NCI-H2107 (cell line): ENCODE results near the gene DNAJB5.
"Not testable (repeated sequence)": the region's sequence is repeated elsewhere in the genome, so short reads cannot be mapped to it uniquely, and the experiment has no call there.

Experiments used
- DNase-seq: peaks from one replicate; lab custom pipeline; 2025; lab: John Stamatoyannopoulos, UW

DNAJB5 gene

DNA sequence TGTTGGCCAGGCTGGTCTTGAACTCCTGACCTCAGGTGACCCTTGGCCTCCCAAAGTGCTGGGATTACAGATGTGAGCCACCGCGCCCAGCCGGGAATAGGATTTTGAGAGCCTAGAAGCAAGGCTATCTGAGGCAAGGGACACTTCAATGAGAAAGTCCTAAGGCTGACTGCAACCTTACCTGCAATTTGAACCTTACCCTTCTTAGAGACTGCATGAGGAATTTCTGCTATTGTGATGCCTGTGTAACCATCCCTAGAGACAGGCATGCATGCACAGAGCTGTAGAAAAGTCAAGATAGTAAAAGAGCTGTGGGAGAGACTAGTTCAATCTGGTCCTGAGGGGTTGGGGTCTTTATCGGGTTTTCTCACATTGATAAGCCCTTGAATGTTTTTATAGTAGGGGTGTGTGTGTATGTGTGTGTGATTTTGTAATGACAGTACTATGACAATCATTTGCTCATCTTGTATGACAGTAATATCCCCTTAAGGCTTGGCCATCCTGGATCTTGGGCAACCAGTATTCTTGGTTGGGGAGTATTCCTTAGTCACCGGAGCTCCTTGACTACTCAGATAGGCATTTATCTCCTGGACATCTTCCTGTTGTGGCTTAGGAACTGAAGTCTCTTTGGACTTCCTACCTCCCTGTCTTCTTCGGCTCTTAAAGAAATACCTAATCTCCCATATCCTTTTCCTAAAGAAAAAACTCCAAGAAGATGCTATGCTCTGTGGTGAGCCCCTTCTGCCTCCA is 11.2 kb downstream of the DNAJB5 start:
- no peak for DNase-seq

DNA sequence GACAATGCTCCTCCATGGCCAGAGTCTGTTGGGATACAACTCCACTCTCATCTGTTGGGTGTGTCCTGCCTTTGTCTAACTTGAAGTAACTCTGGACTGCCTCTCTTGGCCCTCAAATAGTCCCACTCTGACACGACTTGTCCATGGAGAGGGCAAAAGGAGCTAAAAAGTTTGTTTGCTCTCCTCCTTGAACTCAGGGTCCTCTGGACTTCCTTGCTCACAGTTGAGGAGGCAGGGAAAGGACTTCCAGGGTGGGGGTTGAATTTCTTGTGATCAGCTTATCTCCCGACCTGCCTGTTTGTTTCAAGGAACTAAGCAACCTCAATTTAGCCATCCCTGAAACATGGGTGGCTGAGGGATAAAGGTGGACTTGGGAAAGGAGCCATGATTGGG is 11.7 kb downstream of the DNAJB5 start:
- no peak for DNase-seq

DNA sequence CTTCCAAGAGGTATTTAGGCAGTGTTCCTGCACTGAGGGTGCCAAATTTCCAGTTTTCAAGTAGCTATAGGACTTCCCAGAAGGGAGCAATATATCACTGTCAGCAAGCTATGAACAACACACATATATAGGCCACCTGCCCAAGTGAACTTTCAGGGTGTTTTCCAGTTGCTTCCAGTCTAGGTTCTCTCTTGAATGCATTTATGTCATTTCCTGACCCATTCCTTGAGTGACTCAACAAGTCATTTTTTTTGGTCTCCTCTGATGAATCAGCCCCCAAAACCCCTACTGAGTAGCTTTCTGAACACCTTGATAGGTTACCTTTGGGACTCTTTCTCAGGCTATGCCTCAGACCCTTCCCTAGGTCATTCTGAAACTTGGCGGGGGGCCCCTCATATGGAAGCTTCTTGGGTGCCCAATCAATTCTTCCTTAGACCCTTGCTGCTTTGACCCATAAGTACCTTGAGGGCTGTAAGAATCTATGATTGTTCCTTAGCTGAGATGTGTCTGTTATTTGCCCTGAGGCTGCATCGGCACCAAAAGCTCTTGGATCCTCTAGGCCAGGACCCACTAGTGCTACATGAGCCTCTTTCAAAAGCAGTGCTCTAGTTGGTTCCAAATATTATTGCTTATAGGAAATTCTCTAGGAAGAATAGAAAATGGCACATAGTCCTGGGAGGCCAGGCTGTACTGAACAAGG is 12.4 kb downstream of the DNAJB5 start:
- no peak for DNase-seq

- no peak for DNase-seq
These were observed 13.1 kb downstream of the DNAJB5 start for GRCh38 chr9:35002623-35003022.

DNA sequence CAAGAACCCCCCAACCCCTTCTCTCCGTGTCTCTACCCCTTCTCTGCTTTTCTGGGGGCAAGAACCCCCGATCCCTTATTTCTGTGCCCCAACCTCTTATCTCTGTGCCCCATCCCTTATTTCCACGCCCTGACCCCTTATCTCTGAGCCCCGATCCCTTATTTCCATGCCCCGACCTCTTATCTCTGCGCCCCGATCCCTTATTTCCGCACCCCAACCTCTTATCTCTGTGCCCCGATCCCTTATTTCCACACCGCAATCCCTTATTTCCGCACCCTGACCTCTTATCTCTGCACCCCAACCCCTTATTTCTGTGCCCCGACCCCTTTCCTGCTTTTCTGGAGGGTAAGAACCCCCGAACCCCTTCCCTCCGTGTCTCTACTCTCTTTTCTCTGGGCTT is 14.8 kb downstream of the DNAJB5 start:
- not testable (repeated sequence) for DNase-seq

GRCh38 chr9:35010351-35010958 is 20.9 kb downstream of the DNAJB5 start:
- no peak for DNase-seq

- no peak for DNase-seq
These were observed 25.0 kb downstream of the DNAJB5 start for GRCh38 chr9:35014517-35014916.

- DNase-seq = not testable (repeated sequence)
These were observed 33.9 kb downstream of the DNAJB5 start for GRCh38 chr9:35023443-35023842.

- no peak for DNase-seq
These were observed 37.1 kb downstream of the DNAJB5 start for GRCh38 chr9:35026671-35027070.

- DNase-seq = no peak
These were observed 37.8 kb downstream of the DNAJB5 start for GRCh38 chr9:35027374-35027773.

DNA sequence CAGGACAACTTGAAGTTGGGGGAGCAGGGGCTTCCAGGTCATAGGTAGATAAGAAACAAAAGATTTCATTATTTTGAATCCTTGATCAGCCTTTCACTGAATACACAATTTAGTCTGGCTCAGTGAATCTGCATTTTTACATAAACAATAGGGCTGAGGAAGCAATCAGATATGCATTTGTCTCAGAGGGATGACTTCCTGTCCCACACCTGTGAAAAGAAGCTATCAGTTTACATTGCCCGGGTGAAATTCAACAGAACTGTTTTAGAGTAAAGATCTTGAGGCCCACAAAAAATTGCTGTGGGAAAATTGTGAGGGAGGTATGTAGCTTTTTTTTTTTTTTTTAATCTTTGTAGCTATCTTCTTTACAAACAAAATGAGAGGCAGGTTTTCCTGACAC is 38.3 kb downstream of the DNAJB5 start:
- DNase-seq = no peak

GRCh38 chr9:35028341-35028740 is 38.8 kb downstream of the DNAJB5 start:
- no peak for DNase-seq

DNA sequence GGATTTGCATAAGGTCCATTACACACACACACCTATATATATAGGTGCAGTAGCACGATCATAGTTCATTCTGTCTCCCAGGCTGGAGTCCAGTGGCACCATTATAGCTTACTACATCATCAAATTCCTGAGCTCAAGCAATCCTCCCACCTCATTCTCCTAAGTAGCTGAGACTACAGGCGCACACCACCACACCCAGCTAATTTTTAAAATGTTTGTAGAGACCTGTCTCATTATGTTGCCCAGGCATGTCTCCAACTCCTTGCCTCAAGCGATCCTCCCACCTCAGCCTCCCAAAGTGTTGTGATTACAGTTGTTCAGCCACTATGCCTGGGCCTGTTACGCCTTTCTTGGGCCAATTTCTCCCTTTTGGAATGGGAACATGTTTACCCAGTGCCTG is 39.7 kb downstream of the DNAJB5 start:
- no peak for DNase-seq

GRCh38 chr9:35029852-35030251 is 40.3 kb downstream of the DNAJB5 start:
- DNase-seq = no peak

DNA sequence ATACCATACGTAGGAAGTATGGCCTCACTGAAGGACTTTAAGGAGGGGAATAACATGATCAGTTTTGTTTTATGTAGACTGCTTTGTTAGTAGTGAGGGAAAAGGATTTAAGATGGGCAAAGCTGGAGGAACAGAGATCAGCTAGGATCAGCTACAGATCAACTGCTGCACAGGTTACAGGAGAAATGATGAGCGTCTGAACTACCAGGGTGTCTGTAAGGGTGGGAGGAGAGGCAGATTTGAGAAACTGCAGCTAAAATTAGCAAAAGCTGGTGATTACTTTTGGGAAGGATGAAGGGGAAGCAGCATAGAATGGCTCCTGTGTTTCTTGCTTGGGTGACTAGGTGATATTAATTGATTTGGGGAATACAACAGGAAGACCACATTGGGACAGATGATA is 43.6 kb downstream of the DNAJB5 start:
- no peak for DNase-seq

DNA sequence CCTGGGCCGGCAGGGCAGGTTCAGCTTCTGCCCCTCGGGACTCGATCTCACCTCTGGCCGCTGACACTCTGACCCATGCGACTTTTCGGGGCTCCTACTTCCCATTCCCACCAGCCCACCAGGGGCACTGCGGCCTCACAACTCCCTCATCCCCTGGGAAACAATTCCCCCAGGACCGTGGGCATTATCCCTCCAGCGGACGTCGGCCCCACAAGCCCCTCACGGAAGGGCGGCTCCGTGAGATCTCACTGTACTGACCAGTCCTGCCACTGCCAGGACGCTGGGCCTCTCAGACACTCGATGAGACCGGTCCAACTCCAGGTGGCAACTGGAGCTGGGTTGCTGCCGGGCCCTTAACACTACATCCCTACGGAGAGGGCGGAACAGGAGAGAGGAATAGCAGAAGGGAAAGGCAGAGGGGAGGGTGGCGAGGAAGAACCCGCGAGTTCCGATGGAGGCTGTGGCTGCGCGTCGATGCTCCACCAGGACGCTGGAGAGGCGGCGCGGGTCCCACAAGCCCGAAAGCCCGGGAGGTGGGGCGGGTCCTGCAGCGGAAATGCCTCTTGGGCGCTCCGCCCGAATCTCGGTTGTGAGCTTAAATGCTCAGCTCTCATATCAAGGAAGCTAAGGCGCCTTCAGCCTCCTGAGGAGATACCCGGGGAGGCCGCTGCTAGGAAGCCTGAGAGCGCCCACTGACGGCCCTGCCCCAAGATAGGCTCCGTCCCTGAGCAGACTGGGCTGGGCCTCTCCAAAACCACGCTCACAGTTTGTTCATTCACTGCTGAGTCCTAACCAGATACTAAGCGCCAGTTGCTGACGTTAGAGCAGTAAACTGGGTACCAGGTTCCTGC is 46.5 kb downstream of the DNAJB5 start:
- no peak for DNase-seq

DNA sequence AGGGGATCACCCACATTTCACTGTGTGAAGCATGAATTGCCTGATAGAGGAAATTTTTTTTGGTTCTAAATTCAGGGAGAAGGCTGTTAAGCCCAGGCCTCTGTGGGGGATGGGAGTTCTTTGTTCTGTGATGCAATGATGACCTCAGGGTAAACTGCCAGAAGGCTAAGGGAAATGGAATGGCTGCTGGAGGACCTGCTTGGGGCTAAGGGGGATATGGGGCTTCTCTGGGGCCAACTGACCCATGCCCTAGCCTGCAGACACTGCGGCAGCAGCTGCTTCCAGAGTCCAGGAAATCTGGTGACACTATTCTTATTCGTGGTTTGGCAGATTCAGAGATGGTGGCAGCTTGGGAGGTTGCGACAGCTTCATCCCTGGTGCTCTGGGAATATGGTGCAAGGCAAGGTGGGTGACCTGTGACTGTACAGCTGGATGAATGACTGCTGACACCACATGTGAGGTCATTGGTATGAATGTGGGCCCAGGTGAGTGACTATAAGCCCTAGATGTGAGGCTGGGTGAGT is 52.6 kb downstream of the DNAJB5 start:
- no peak for DNase-seq

DNA sequence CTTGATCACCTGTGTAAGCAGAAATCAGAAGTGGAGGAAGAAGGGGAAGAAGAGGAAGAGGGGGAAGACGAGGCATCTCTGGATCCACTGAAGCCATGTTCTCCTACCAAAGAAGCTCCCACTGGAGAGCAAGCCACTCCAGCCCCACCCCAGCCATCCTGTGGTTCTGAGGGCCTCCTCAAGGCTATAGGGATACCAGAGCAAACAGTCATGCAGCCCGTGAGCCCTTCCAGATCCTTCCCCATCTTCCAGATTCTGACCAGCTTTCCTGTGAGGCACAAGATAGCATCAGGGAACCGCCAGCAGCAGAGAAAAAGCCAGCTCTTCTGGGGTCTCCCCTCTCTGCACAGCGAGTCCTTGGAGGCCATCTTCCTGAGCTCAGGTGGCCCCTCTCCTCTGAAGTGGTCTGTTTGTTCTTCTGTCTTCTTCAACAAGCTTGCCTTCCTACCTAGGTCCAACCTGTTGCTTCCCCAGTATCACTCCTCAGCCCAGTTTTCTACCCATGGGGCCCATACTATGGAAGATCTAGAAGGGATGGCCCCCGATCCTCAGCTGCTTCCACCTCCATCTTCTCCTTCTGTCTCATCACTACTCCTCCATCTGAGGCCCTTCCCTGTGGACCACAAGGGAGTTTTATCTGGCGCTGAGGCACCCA is 53.5 kb downstream of the DNAJB5 start:
- no peak for DNase-seq

DNA sequence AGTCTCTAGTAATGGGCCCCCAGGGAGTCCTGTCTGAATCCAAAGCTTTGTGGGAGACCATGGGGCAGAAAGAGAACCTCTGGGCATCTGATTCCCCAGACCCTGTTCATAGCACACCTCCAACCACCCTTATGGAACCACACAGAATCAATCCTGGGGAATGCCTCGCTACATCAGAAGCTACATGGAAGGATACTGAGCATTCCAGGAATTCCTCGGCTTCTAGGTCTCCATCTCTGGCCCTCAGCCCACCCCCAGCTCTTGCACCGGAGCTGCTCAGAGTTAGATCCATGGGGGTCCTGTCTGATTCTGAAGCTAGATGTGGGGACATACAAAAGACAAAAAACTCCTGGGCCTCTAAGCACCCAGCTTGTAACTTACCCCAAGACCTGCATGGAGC is 54.5 kb downstream of the DNAJB5 start:
- no peak for DNase-seq
